IPS-18a (cell line): ENCODE measurements around the gene GOLGA1.
"Not testable (repeated sequence)": the region's sequence is repeated elsewhere in the genome, so short reads cannot be mapped to it uniquely, and the experiment has no call there.

Experiments
- H3K27ac ChIP-seq: one replicate; pipeline ENCODE4 v1.5.1; 2013; ENCODE audit warnings: low read length
- H3K27me3 ChIP-seq: one replicate; pipeline ENCODE4 v1.6.1; 2013; ENCODE audit warnings: mild to moderate bottlenecking, low read length; ENCODE audit not compliant: control insufficient read depth, insufficient read depth
- H3K36me3 ChIP-seq: one replicate; pipeline ENCODE4 v1.6.1; 2013; ENCODE audit warnings: low read depth, low read length; ENCODE audit not compliant: control insufficient read depth
- H3K4me1 ChIP-seq: one replicate; pipeline ENCODE4 v1.6.1; 2013; ENCODE audit warnings: low read depth, low read length; ENCODE audit not compliant: control insufficient read depth
- H3K4me3 ChIP-seq: one replicate; pipeline ENCODE4 v1.5.1; 2013; ENCODE audit warnings: low read length
- H3K9ac ChIP-seq: one replicate; pipeline ENCODE4 v1.6.1; 2013; ENCODE audit warnings: mild to moderate bottlenecking, low read length, moderate library complexity
- H3K9me3 ChIP-seq: one replicate; pipeline ENCODE4 v1.6.1; 2013; ENCODE audit warnings: low read depth, low read length; ENCODE audit not compliant: control insufficient read depth

The GOLGA1 gene

GRCh38 chr9:124934290-124934689 is 6.6 kb downstream of the GOLGA1 start:
- no peak overlapping the region for H3K9ac ChIP-seq
- H3K4me1 ChIP-seq: no peaks in the 10 kb centered on the region
- H3K9me3 ChIP-seq: no peaks in the 10 kb centered on the region
- H3K36me3 ChIP-seq: no peaks in the 10 kb centered on the region
- no peak overlapping the region for H3K4me3 ChIP-seq
- H3K27ac ChIP-seq: no peak overlapping the region
- no peaks in the 10 kb centered on the region for H3K27me3 ChIP-seq

- Histone ChIP-seq H3K27ac (no peak overlapping the region), H3K9ac (no peak overlapping the region), H3K9me3 (no peaks in the 10 kb centered on the region), H3K36me3 (peaks cover 5% of the 10 kb centered on the region), H3K27me3 (no peaks in the 10 kb centered on the region), H3K4me3 (no peak overlapping the region), H3K4me1 (no peaks in the 10 kb centered on the region)
Measured at GRCh38 chr9:124932333-124932732, 8.6 kb downstream of the GOLGA1 start.

- H3K36me3 ChIP-seq: peaks cover 5% of the 10 kb centered on the region
- H3K9me3 ChIP-seq: no peaks in the 10 kb centered on the region
- H3K9ac ChIP-seq: no peak overlapping the region
- H3K4me3 ChIP-seq: no peak overlapping the region
- no peaks in the 10 kb centered on the region for H3K4me1 ChIP-seq
- H3K27me3 ChIP-seq: no peaks in the 10 kb centered on the region
- H3K27ac ChIP-seq: no peak overlapping the region
Measured at GRCh38 chr9:124929464-124929863, 11.4 kb downstream of the GOLGA1 start.

GRCh38 chr9:124928116-124928515 is 12.8 kb downstream of the GOLGA1 start:
- H3K27ac ChIP-seq: no peak overlapping the region
- no peak overlapping the region for H3K4me3 ChIP-seq
- no peaks in the 10 kb centered on the region for H3K9me3 ChIP-seq
- peaks cover 5% of the 10 kb centered on the region for H3K36me3 ChIP-seq
- no peak overlapping the region for H3K9ac ChIP-seq
- H3K4me1 ChIP-seq: no peaks in the 10 kb centered on the region
- H3K27me3 ChIP-seq: no peaks in the 10 kb centered on the region

- not testable (repeated sequence) for H3K4me1 ChIP-seq, H3K9me3 ChIP-seq, H3K4me3 ChIP-seq, H3K27ac ChIP-seq, H3K27me3 ChIP-seq, H3K9ac ChIP-seq
- H3K36me3 ChIP-seq: peaks cover 16% of the 10 kb centered on the region
Measured at GRCh38 chr9:124920394-124920793, 20.5 kb downstream of the GOLGA1 start.

GRCh38 chr9:124914753-124915405 is 26.0 kb downstream of the GOLGA1 start:
- Histone ChIP-seq H3K9me3 (no peaks in the 10 kb centered on the region), H3K9ac (no peak overlapping the region), H3K4me1 (no peaks in the 10 kb centered on the region), H3K27ac (no peak overlapping the region), H3K4me3 (no peak overlapping the region), H3K36me3 (peaks cover 5% of the 10 kb centered on the region), H3K27me3 (no peaks in the 10 kb centered on the region)

GRCh38 chr9:124913378-124913777 is 27.5 kb downstream of the GOLGA1 start:
- H3K27me3 ChIP-seq: no peaks in the 10 kb centered on the region
- H3K36me3 ChIP-seq: no peaks in the 10 kb centered on the region
- H3K27ac ChIP-seq: no peak overlapping the region
- no peak overlapping the region for H3K4me3 ChIP-seq
- no peaks in the 10 kb centered on the region for H3K4me1 ChIP-seq
- no peak overlapping the region for H3K9ac ChIP-seq
- no peaks in the 10 kb centered on the region for H3K9me3 ChIP-seq

- no peak overlapping the region for H3K27ac ChIP-seq
- no peak overlapping the region for H3K4me3 ChIP-seq
- no peaks in the 10 kb centered on the region for H3K4me1 ChIP-seq
- H3K9me3 ChIP-seq: no peaks in the 10 kb centered on the region
- H3K36me3 ChIP-seq: no peaks in the 10 kb centered on the region
- no peak overlapping the region for H3K9ac ChIP-seq
- no peaks in the 10 kb centered on the region for H3K27me3 ChIP-seq
Measured at GRCh38 chr9:124911766-124912165, 29.1 kb downstream of the GOLGA1 start.

- Histone ChIP-seq H3K27me3 (no peaks in the 10 kb centered on the region), H3K9ac (no peak overlapping the region), H3K27ac (no peak overlapping the region), H3K4me1 (no peaks in the 10 kb centered on the region), H3K9me3 (no peaks in the 10 kb centered on the region), H3K4me3 (no peak overlapping the region), H3K36me3 (no peaks in the 10 kb centered on the region)
Measured at GRCh38 chr9:124908098-124908497, 32.8 kb downstream of the GOLGA1 start.

- Histone ChIP-seq H3K27me3 (no peaks in the 10 kb centered on the region), H3K4me3 (no peak overlapping the region), H3K9me3 (no peaks in the 10 kb centered on the region), H3K36me3 (no peaks in the 10 kb centered on the region), H3K9ac (no peak overlapping the region), H3K4me1 (no peaks in the 10 kb centered on the region), H3K27ac (no peak overlapping the region)
Measured at GRCh38 chr9:124906966-124907365, 33.9 kb downstream of the GOLGA1 start.

- no peaks in the 10 kb centered on the region for H3K4me1 ChIP-seq
- H3K36me3 ChIP-seq: no peaks in the 10 kb centered on the region
- no peak overlapping the region for H3K27ac ChIP-seq
- no peaks in the 10 kb centered on the region for H3K27me3 ChIP-seq
- H3K4me3 ChIP-seq: no peak overlapping the region
- H3K9ac ChIP-seq: no peak overlapping the region
- H3K9me3 ChIP-seq: no peaks in the 10 kb centered on the region
Measured at GRCh38 chr9:124899845-124900244, 41.0 kb downstream of the GOLGA1 start.

- no peaks in the 10 kb centered on the region for H3K27me3 ChIP-seq
- no peaks in the 10 kb centered on the region for H3K36me3 ChIP-seq
- H3K9me3 ChIP-seq: no peaks in the 10 kb centered on the region
- H3K27ac ChIP-seq: no peak overlapping the region
- no peak overlapping the region for H3K9ac ChIP-seq
- H3K4me3 ChIP-seq: no peak overlapping the region
- no peaks in the 10 kb centered on the region for H3K4me1 ChIP-seq
Measured at GRCh38 chr9:124897570-124898460, 43.1 kb downstream of the GOLGA1 start.
